Measurements from ENCODE around the gene POLD3.
"Not testable (repeated sequence)": the region's sequence is repeated elsewhere in the genome, so short reads cannot be mapped to it uniquely, and the experiment has no call there.

POLD3 gene

DNA sequence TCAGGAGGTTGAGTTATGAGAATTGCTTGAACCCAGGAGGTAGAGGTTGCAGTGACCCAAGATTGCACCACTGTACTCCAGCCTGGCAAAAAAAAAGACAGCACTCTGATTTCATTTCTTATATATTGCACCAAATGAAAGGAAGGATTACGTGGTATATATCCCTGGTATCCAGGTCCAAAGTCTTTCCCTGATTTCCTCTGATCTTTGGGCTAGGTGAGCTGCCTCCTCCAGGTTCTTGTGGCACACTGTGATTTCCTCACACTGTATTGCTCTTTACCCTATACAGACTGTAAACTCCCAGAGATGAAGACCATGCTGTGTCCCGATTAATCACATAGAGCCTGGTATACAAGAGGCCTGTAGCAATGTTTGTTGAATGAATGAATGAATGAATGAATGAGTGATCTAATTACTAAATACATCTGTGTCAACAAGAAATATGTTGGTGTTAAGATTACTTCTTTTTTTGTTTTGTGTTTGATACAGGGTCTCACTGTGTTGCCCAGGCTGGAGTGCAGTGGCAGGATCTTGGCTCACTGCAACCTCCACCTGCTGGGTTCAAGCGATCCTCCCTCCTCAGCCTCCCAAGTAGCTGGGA, 9.3 kb upstream of the POLD3 start:
- no peak overlapping the region for H3K9ac ChIP-seq (ENCODE audit: low read depth, low read length)

DNA sequence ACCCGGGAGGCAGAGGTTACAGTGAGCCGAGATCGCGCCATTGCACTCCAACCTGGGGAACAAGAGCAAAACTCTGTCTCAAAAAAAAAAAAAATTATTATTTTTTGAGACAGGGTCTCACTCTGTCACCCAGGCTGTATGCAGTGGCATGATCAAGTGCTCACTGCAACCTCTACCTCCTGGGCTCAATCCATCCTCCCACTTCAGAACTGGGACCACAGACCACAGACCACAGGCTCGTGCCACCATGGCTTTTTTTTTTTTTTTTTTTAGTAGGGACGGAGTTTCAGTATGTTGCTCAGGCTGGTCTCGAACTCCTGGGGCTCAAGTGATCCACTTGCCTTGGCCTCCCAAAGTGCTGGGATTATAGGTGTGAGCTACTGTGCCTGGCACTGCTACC, 1.9 kb upstream of the POLD3 start:
- H3K36me3 ChIP-seq (ENCODE audit: control insufficient read depth, insufficient read depth, low read length): peaks cover 16% of the 10 kb centered on the region
- not testable (repeated sequence) for H3K9ac ChIP-seq (ENCODE audit: low read depth, low read length); H3K4me3 ChIP-seq (ENCODE audit: low read depth, low read length); H3K9me3 ChIP-seq (ENCODE audit: control insufficient read depth, insufficient read depth, low read length); H3K27me3 ChIP-seq (ENCODE audit: control insufficient read depth, insufficient read depth, low read length); H3K4me1 ChIP-seq (ENCODE audit: control insufficient read depth, insufficient read depth, low read length); H3K27ac ChIP-seq (ENCODE audit: low read depth, low read length)

More for the DNA sequence above, 9.3 kb upstream of the POLD3 start:
- Histone ChIP-seq H3K27me3 (ENCODE audit: control insufficient read depth, insufficient read depth, low read length) (no peaks in the 10 kb centered on the region), H3K4me1 (ENCODE audit: control insufficient read depth, insufficient read depth, low read length) (no peaks in the 10 kb centered on the region), H3K27ac (ENCODE audit: low read depth, low read length) (no peak overlapping the region), H3K36me3 (ENCODE audit: control insufficient read depth, insufficient read depth, low read length) (no peaks in the 10 kb centered on the region), H3K4me3 (ENCODE audit: low read depth, low read length) (no peak overlapping the region), H3K9me3 (ENCODE audit: control insufficient read depth, insufficient read depth, low read length) (no peaks in the 10 kb centered on the region)

DNA sequence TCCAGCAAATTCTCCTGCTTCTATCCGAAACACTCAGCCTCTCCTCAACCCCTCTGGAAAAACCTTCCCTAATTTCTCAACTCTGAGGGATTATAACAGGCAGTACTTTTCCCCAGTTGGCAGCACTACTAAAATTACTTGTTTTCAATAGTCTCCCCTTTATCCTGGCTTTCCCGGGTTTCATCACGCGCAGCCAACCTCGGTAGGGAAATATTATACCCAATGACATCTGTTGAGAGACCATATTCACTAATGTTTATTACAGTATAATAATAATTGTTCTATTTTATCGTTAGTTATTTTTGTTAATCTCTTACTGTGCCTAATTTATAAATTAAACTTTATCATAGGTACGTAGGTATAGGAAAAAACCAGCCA, 330 bp upstream of the POLD3 start:
- Histone ChIP-seq H3K4me1 (ENCODE audit: control insufficient read depth, insufficient read depth, low read length) (0 out of 2 replicates have a peak, but pooled peaks cover 7% of the 10 kb centered on the region), H3K27ac (ENCODE audit: low read depth, low read length) (no peak overlapping the region), H3K9ac (ENCODE audit: low read depth, low read length) (no peak overlapping the region), H3K9me3 (ENCODE audit: control insufficient read depth, insufficient read depth, low read length) (no peaks in the 10 kb centered on the region), H3K36me3 (ENCODE audit: control insufficient read depth, insufficient read depth, low read length) (peaks cover 27% of the 10 kb centered on the region), H3K27me3 (ENCODE audit: control insufficient read depth, insufficient read depth, low read length) (no peaks in the 10 kb centered on the region), H3K4me3 (ENCODE audit: low read depth, low read length) (peak overlapping the region; percentile 95)

DNA sequence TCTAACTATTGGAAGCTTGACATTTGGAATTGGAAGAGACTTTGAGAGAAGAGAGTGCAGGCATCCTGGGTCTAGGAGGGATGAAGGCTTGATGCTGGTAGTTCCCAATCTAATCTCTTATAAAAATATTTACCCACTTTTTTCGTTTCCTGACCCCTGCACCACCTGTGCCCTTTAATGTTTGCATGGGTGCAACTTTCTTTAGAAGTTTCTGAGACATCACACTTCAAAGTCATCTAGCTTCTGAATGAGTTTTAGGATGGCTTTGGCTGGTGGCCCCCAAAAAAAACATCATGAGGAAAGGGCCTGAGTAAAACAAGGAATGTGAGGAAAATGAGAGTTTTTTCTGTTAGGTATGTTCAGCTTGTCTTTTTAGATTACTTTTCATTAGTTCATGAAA, 1.1 kb downstream of the POLD3 start:
- H3K9ac ChIP-seq (ENCODE audit: low read depth, low read length): peak overlapping the region; percentile 93
- H3K9me3 ChIP-seq (ENCODE audit: control insufficient read depth, insufficient read depth, low read length): no peaks in the 10 kb centered on the region
- H3K27ac ChIP-seq (ENCODE audit: low read depth, low read length): no peak overlapping the region
- H3K4me3 ChIP-seq (ENCODE audit: low read depth, low read length): peak overlapping the region; percentile 95
- no peaks in the 10 kb centered on the region for H3K27me3 ChIP-seq (ENCODE audit: control insufficient read depth, insufficient read depth, low read length)
- H3K4me1 ChIP-seq (ENCODE audit: control insufficient read depth, insufficient read depth, low read length): 0 out of 2 replicates have a peak, but pooled peaks cover 7% of the 10 kb centered on the region
- peaks cover 33% of the 10 kb centered on the region for H3K36me3 ChIP-seq (ENCODE audit: control insufficient read depth, insufficient read depth, low read length)

DNA sequence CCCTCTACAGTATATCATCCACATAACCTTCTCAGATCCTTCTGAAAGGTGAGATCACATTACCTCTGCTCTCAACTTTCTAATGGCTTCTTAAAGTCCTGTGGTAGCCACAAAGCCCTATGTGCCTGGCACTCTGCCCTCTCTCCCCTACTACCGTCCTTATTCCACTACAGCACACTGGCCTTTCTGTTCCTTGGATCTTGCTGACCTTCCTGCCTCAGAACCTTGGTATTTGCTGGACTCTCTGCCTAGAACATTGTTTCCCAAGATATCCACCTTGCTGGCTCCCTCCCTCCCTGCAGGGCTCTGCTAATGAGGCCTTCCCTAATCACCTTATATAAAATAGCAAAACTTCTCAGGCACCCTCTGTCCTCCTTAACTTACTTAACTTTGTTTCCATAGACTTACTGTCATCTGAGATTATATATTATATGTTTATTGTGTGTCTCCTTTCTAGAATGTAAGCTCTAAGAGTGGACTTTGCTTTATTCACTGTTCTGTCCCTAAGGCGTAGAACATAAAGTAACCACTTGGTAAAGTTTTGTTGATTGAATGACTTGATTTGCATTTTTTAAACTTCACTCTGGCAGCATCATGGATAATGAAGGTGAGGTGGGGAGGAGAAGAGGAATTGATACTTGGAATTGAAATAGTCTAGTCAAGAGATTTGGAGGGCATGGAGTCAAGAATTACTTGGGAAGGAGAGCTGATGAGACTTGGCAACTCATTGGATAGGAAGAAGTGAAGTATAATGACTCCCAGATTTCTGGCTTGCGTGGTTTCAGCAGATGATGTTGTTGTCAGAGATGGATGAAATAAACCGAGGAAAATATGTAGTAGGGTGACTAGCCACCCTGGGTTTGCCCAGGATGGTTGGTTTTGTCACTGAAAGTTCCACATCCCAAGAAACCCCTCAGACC, 10.5 kb downstream of the POLD3 start:
- Histone ChIP-seq H3K4me1 (ENCODE audit: control insufficient read depth, insufficient read depth, low read length) (no peaks in the 10 kb centered on the region), H3K36me3 (ENCODE audit: control insufficient read depth, insufficient read depth, low read length) (peaks cover 58% of the 10 kb centered on the region), H3K9ac (ENCODE audit: low read depth, low read length) (no peak overlapping the region), H3K4me3 (ENCODE audit: low read depth, low read length) (no peak overlapping the region), H3K27me3 (ENCODE audit: control insufficient read depth, insufficient read depth, low read length) (no peaks in the 10 kb centered on the region), H3K9me3 (ENCODE audit: control insufficient read depth, insufficient read depth, low read length) (no peaks in the 10 kb centered on the region), H3K27ac (ENCODE audit: low read depth, low read length) (no peak overlapping the region)

DNA sequence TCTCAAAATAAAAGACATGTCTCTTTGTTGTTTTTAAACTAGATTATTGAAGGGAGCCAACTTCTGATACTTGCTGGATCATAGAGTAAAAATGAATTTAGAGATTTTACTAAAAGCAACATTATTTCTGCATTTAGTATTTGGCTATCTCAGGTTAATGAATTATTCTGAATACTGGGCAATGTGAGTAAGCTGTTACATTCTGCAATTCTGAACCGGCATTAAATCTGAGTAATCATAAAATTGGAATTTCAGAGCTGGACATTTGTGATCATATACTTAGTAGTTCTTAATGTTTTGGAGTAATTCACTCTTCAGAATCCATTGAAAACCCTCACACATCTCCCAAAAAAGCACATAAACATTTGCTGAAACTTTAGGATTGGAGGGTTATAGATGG, 11.5 kb downstream of the POLD3 start:
- Histone ChIP-seq H3K9me3 (ENCODE audit: control insufficient read depth, insufficient read depth, low read length) (no peaks in the 10 kb centered on the region), H3K4me3 (ENCODE audit: low read depth, low read length) (no peak overlapping the region), H3K27ac (ENCODE audit: low read depth, low read length) (no peak overlapping the region), H3K4me1 (ENCODE audit: control insufficient read depth, insufficient read depth, low read length) (no peaks in the 10 kb centered on the region), H3K36me3 (ENCODE audit: control insufficient read depth, insufficient read depth, low read length) (peaks cover 58% of the 10 kb centered on the region), H3K27me3 (ENCODE audit: control insufficient read depth, insufficient read depth, low read length) (no peaks in the 10 kb centered on the region), H3K9ac (ENCODE audit: low read depth, low read length) (no peak overlapping the region)

DNA sequence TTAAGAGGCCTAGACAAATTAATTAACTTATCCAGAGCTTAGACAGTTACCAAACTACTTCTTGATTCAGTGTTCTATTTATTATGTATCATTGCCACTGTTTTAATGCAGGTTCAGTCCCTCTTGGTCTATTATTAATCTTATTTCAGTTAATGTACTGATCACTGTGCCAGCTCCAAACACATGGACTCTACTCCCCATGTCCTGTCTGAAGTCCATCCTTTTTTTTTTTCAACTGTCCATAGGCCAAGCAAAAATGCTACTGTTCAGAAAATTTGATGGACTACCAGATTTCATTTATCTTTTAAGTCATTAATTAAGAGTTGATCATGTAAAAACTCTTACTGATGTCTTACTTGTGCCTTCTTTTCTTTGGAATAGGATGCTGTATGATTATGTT, 11.9 kb downstream of the POLD3 start:
- H3K36me3 ChIP-seq (ENCODE audit: control insufficient read depth, insufficient read depth, low read length): peaks cover 55% of the 10 kb centered on the region

DNA sequence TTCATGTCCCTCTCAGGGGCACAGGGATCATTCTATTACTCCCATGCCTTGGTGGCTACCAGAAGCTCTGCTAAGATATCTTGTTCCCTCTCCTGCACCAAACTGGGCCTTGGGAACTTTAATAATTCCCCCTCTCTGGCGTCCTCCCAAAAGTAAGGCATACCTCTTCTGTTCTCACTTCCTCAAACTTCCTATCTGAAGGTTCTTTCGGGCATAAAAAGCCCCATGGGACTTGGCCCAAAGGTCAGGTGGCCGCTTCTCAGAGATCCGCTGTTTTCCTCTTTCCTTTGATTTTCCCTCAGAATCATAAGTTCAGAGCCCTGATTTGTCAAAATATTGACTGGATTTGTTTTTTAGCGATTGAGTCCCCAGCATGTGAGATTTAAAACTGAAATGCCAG, 13.0 kb downstream of the POLD3 start:
- peaks cover 48% of the 10 kb centered on the region for H3K36me3 ChIP-seq (ENCODE audit: control insufficient read depth, insufficient read depth, low read length)
- no peak overlapping the region for H3K27ac ChIP-seq (ENCODE audit: low read depth, low read length)
- H3K4me3 ChIP-seq (ENCODE audit: low read depth, low read length): no peak overlapping the region
- H3K9ac ChIP-seq (ENCODE audit: low read depth, low read length): no peak overlapping the region
- H3K9me3 ChIP-seq (ENCODE audit: control insufficient read depth, insufficient read depth, low read length): no peaks in the 10 kb centered on the region
- no peaks in the 10 kb centered on the region for H3K27me3 ChIP-seq (ENCODE audit: control insufficient read depth, insufficient read depth, low read length)
- H3K4me1 ChIP-seq (ENCODE audit: control insufficient read depth, insufficient read depth, low read length): no peaks in the 10 kb centered on the region

More for the DNA sequence above, 11.9 kb downstream of the POLD3 start:
- no peaks in the 10 kb centered on the region for H3K27me3 ChIP-seq (ENCODE audit: control insufficient read depth, insufficient read depth, low read length)
- no peak overlapping the region for H3K4me3 ChIP-seq (ENCODE audit: low read depth, low read length)
- H3K27ac ChIP-seq (ENCODE audit: low read depth, low read length): no peak overlapping the region
- H3K4me1 ChIP-seq (ENCODE audit: control insufficient read depth, insufficient read depth, low read length): no peaks in the 10 kb centered on the region
- H3K9ac ChIP-seq (ENCODE audit: low read depth, low read length): no peak overlapping the region
- H3K9me3 ChIP-seq (ENCODE audit: control insufficient read depth, insufficient read depth, low read length): no peaks in the 10 kb centered on the region

DNA sequence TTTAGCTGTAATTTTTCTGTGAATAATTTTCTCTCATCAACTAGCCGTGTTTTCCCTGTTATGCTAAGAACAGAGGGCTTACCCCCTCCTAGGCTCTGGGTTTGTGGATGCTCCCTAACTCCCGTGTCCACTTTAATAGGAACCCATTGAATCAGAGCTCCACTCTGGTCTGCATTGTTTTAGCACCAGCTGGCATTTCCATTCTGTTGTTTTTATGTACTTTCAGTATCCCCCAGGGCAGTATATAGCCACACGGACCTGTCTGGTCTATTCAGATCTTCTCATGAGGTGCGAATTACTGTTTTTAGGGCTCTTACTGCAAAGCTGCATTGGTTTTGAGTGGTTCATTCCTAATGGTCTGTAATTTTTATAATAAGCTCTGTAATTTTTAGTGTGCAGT, 16.0 kb downstream of the POLD3 start:
- no peak overlapping the region for H3K27ac ChIP-seq (ENCODE audit: low read depth, low read length)

DNA sequence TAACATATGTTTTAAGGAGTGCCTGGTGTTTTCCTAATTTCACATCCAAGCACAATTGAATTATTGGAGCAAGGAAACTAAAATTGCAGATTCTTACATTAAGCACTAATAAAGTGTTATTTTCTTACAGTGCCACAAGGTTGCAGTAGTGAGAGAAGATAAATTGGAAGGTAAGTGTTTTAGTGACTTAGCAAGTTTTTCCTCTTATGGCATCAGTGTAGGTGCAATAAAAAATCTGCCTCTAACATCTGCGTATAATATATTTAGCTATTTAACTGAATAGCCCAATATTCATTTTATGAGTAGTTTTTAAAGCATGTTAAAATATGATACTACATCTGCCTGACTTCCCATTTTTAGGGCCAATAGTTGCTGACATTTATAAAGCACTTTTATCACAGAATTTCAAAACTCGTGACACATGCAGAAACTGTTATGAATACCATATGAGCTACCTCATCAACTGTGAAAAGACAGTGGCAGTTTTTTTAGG, 19.0 kb downstream of the POLD3 start:
- no peak overlapping the region for H3K4me3 ChIP-seq (ENCODE audit: low read depth, low read length)
- H3K27ac ChIP-seq (ENCODE audit: low read depth, low read length): no peak overlapping the region
- no peaks in the 10 kb centered on the region for H3K27me3 ChIP-seq (ENCODE audit: control insufficient read depth, insufficient read depth, low read length)
- H3K9ac ChIP-seq (ENCODE audit: low read depth, low read length): no peak overlapping the region
- no peaks in the 10 kb centered on the region for H3K4me1 ChIP-seq (ENCODE audit: control insufficient read depth, insufficient read depth, low read length)
- H3K9me3 ChIP-seq (ENCODE audit: control insufficient read depth, insufficient read depth, low read length): no peaks in the 10 kb centered on the region
- H3K36me3 ChIP-seq (ENCODE audit: control insufficient read depth, insufficient read depth, low read length): peaks cover 53% of the 10 kb centered on the region

More for the DNA sequence above, 16.0 kb downstream of the POLD3 start:
- Histone ChIP-seq H3K36me3 (ENCODE audit: control insufficient read depth, insufficient read depth, low read length) (peaks cover 57% of the 10 kb centered on the region), H3K4me3 (ENCODE audit: low read depth, low read length) (no peak overlapping the region), H3K4me1 (ENCODE audit: control insufficient read depth, insufficient read depth, low read length) (no peaks in the 10 kb centered on the region), H3K27me3 (ENCODE audit: control insufficient read depth, insufficient read depth, low read length) (no peaks in the 10 kb centered on the region), H3K9ac (ENCODE audit: low read depth, low read length) (no peak overlapping the region), H3K9me3 (ENCODE audit: control insufficient read depth, insufficient read depth, low read length) (no peaks in the 10 kb centered on the region)

DNA sequence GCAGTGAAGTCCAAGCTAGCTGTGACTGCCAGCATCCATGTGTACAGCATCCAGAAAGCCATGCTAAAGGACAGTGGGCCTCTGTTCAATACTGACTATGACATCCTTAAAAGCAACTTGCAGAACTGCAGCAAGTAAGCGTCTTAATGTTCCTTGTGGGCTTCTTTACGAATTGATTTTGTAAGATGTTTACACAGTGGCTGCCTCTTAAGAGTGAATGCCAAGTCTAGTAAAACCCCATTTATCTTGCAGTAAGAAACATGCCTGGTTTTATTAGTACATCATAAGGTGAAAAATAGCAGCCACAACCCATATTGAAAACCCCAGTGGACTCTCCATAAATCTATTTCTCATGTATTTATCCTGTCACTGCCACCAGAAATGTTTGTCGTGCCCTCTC, 20.5 kb downstream of the POLD3 start:
- Histone ChIP-seq H3K4me3 (ENCODE audit: low read depth, low read length) (no peak overlapping the region), H3K4me1 (ENCODE audit: control insufficient read depth, insufficient read depth, low read length) (no peaks in the 10 kb centered on the region), H3K27me3 (ENCODE audit: control insufficient read depth, insufficient read depth, low read length) (no peaks in the 10 kb centered on the region), H3K27ac (ENCODE audit: low read depth, low read length) (no peak overlapping the region), H3K36me3 (ENCODE audit: control insufficient read depth, insufficient read depth, low read length) (peaks cover 58% of the 10 kb centered on the region), H3K9ac (ENCODE audit: low read depth, low read length) (no peak overlapping the region), H3K9me3 (ENCODE audit: control insufficient read depth, insufficient read depth, low read length) (no peaks in the 10 kb centered on the region)

Measured in HUES48 (cell line).